HG03575 (cell line): Measurements from ENCODE around the gene TM6SF1.
"Not testable (repeated sequence)": the region's sequence is repeated elsewhere in the genome, so short reads cannot be mapped to it uniquely, and the experiment has no call there.

Experiments
- ATAC-seq: cut with Tn5 transposase; IDR thresholded peaks from one replicate; pipeline ENCODE4 v1.9.1; 2021; ENCODE audit not compliant: unreplicated experiment, insufficient number of reproducible peaks, low FRiP score; ENCODE audit errors: extremely low read depth

TM6SF1 gene

DNA sequence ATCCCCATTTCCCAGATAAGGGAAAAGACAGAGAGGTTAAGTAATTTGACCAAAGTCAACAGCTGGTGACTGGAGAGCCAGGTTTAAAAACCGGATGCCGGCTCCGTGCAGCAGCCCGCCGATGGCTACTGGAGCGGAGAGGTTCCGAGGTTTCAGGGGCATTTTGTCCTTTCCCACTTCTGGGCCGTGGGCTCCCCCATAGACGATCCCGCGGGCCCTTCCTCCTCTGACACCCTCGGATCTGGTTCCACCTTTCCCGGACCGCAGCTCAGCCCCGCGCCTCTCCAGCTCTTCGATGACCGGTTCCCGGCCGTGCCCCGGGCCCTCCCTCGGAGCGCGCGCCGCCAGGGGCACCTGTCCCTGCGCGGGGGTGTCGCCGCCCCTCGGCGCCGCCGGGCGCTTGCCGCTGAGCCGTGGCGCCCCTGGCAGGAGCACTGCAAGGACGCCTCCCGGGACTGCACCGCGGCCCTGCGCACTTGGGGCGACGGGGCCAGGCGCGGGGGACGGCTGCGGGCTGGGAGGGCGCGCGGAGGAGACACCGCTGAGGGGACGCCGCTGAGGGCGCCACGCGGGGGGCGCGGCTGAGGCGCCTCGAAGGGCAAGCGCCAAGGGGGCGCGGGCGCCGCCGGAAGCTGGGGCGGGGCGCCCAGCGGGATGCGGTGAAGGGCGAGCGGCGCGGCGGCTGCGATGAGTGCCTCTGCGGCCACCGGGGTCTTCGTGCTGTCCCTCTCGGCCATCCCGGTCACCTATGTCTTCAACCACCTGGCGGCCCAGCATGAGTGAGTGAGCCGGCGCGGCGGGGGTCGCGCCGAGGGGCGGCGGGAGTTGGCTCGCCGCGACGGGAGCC lies at the start of gene TM6SF1:
TSS of gene TM6SF1 (plus strand) at position 652 of the 847 bp plus-strand sequence. CDS start at position 688, 36 bp downstream.
- no peak for ATAC-seq

- no peak for ATAC-seq
Measured at GRCh38 chr15:83057696-83058376, 49.6 kb upstream of the TM6SF1 start.

- ATAC-seq = no peak
Measured at GRCh38 chr15:83061680-83062079, 45.8 kb upstream of the TM6SF1 start.

DNA sequence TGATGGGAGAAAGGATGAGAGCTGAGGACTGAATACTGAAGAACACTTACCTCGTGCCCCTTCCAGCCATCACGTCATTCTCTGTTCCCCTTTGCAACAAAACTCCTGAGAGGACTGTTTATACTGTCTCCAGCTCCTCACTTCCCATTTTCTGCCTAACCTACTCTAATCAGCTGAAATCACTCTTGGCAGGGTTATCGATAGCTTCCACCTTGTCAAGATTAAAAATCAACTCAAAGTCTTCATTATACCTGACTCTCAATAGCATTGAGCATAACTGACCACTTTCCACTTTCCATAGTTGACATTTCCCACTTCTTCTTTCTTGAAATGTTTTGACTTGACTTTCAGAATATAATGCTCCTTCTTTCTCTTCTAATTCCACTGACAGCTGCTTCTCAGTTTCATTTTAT lies 44.7 kb upstream of the TM6SF1 start:
- ATAC-seq = no peak

- ATAC-seq = no peak
Measured at GRCh38 chr15:83063551-83063950, 43.9 kb upstream of the TM6SF1 start.

DNA sequence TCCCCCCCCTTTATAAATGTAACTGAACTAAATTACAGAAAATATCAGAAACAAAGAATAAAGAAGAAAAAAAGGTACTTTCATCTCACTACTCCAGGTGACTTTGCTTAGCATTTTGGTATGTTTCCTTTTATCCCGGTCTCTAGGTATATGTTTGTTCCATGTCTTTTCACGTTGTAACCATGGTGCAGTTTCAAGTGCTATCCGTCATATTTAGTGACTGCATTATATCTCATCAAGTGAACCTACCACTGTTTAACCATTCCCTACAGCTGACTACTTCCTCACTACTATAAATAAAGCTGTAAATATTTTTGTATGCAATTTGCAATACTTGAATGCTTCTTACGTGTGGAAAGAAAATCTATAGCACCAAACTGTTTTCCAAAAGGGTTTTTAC lies 42.6 kb upstream of the TM6SF1 start:
- no peak for ATAC-seq

GRCh38 chr15:83065431-83065830 lies 42.0 kb upstream of the TM6SF1 start:
- no peak for ATAC-seq

GRCh38 chr15:83066034-83066733 lies 41.3 kb upstream of the TM6SF1 start:
- ATAC-seq = no peak

DNA sequence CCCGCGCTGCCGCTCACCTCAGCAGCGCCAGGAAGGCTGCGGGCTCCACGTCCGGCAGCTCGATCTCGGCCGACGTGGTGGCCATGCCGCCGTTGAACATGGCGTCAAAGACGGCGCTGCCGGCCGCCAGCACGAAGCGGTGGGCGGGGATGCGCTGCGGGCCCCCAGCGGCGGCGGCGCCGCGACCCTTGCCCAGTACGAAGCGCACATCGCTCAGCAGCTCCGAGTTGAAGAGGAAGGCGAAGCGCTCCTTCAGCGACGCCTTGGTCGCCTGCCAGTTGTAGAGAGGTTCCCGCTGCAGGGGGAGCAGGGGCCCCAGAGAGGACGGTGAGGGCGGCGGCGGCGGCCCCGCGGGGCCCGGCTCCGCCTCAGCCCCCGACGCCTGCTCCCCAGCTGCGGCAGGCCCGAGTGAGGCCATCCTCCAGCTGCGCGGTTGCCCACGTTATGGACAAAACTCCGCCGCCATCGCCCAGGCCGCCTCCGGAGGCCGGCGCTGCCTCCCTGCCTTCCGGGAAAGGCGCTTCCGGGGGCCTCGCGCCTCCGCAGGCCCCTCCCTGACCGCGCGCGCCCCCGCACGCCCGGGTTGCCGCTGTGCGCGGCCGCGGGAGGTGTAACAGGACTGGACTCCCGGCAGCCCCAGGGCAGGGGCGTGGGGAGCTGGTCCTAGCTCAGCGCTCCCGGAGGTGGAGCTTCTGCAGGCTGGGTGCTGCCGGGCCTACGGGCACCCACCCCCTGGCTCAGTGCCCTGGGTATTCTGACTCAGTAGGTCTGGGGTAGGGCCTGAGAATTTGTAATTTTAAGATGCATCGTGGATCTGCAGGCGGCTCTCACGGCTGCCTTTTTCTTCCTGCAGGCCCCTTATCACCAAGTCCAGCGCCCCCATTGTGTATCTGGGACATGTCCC lies 40.5 kb upstream of the TM6SF1 start, which contains the start of gene BTBD1:
TSS of gene BTBD1 (minus strand) at position 519 of the 904 bp plus-strand sequence. CDS start at position 418, 101 bp downstream.
- ATAC-seq = peak; percentile 27

GRCh38 chr15:83067638-83067962 lies 39.8 kb upstream of the TM6SF1 start:
- no peak for ATAC-seq

DNA sequence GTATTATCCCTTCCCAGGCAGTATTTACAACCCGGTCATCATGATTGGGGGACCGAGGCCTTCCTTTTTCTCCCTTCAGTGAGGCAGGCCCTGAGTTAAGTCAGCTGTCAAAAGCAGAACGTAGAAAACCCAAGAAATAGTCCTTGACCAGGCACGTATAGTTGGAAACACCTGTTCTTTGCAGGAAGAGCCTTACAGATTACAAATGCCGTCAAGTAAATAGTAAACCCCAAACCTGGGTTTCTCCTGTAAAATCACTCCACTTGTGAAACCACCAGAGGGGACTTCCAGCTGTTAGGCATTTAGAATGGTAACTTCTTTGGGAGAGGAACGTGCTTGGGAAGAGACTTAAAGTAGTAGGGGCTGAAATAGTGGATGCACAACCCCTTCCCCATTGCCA lies 39.4 kb upstream of the TM6SF1 start:
- no peak for ATAC-seq

DNA sequence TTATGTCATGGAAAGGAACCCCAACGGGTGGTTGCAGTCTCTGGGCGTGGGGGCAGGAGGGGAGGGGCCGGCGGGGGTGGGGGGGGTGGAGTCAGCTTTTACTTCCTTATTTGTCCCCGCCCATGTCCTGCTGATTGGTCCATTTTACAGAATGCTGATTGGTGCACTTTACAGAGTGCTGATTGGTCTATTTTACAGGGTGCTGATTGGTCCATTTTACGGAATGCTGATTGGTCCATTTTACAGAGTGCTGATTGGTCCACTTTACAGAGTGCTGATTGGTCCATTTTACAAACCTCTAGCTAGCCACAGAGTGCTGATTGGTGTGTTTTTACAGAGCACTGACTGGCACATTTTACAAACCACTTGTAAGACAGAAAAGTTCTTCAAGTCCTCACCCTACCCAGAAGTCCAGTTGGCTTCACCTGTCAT lies 38.2 kb upstream of the TM6SF1 start:
- ATAC-seq = not testable (repeated sequence)

DNA sequence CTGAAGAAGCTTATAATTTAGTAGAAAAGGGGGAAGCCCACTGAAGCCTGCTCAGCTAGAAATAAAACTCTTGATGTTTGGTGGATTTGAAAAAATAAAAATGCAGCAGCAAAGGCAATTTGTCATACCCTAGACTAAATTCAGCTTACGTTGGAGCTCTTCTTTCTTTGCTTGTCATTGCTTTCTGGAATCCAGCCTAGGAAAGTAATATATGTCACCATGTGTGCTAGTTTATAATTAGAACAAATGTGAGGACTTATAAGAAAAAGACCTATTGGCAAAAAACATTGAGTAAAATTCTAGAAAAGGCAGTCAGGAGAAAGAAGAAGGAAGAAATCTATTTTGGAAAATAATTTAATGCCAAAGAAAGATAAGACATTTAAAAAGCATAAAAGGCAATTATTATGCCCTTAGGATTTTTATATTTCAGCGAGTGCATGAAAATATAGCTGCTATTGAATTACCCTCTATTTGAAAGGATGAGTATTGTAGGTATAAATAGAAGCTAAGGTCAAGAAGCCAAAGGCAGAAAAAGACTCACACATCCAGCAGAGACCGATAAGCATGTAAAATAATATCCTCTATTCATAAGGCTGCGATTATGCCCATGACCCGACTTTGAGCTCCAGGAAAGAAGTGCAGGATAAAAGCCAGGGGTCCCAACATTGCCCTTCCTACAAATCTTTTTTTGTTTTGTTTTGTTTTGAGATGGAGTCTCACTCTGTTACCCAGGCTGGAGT lies 29.8 kb upstream of the TM6SF1 start:
- ATAC-seq = no peak

DNA sequence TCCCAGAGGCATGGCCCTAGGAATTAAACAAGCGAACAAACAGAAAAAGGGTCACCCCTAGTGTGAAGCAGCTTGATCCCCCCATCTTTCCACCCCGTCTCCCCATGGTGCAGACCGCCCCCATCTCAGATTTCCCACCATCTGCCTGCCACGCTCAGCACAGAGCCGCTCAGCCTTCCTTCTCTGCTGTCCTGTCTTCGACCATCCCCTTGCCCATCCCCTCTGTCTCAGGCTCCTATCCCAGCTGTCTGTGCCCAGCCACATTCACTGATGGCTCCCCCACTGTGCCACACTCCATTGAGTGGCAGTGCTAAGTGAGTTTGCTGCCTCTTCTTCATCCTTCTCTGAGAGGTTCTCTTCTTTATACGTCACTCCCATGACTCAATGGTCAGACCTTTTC lies 28.7 kb upstream of the TM6SF1 start:
- no peak for ATAC-seq

GRCh38 chr15:83081256-83082014 lies 26.0 kb upstream of the TM6SF1 start:
- ATAC-seq = no peak

DNA sequence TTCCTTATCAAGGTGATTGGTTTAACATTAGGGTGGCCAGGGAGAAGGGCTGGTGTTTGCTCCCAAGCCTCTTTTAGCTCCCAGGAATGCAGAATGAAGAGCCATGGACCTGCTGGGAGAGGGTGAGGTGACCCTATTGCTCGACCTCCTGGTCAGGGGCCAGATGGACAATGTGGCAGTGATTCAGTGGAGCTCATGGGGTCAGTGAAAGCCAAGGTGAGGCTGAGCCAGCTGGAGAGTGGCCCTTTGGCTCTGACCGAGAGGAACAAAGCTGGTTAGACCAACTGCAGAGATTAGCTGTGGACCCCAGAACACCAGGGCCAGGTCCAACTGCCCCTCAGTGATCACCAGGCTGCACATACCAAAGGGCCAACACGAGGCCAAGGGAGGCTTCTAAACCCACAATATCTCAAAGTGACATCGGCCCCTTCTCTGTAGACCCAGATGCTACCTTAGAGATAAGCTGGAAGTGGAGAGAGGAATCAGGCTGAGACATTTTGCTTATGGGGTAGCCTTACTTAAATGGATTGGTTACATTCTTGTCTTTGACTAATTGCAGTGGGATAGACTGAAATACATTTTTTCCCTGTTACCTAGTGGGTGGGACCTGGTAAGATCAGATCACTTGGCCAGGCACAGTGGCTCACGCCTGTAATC lies 24.6 kb upstream of the TM6SF1 start:
- no peak for ATAC-seq

- not testable (repeated sequence) for ATAC-seq
Measured at GRCh38 chr15:83085461-83085860, 22.0 kb upstream of the TM6SF1 start.
